ENCODE results near the gene TANGO6.
A peak's percentile ranks its signal among the peaks of the same experiment; 100 is the strongest.
"Not testable (repeated sequence)": the region's sequence is repeated elsewhere in the genome, so short reads cannot be mapped to it uniquely, and the experiment has no call there.

Gene TANGO6

DNA sequence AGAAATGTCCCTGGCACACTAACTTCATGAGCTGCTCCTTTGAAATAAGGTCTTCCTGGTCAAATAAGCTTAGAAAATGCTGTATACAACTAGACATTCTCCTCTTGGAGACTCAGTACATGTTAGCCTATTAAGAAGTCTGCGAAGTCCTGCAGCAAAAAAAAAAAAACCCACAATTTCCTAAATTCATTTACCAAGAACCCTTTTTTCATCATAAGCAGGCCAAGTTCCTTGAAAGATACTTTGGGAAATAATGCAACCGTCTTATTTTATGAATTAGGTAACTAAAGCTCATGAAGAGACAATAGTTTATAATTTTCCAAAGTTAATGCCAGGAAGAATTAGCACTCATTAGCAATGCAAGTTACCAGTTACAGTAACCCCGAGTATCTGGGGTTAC, 213.1 kb downstream of the TANGO6 start:
- DNase-seq (ENCODE audit: low spot score) = no peak

- peak; percentile 70 for DNase-seq (ENCODE audit: low spot score)
These were observed 214.4 kb downstream of the TANGO6 start for GRCh38 chr16:69057400-69058378.

GRCh38 chr16:69063491-69063890, 220.2 kb downstream of the TANGO6 start:
- not testable (repeated sequence) for DNase-seq (ENCODE audit: low spot score)

DNA sequence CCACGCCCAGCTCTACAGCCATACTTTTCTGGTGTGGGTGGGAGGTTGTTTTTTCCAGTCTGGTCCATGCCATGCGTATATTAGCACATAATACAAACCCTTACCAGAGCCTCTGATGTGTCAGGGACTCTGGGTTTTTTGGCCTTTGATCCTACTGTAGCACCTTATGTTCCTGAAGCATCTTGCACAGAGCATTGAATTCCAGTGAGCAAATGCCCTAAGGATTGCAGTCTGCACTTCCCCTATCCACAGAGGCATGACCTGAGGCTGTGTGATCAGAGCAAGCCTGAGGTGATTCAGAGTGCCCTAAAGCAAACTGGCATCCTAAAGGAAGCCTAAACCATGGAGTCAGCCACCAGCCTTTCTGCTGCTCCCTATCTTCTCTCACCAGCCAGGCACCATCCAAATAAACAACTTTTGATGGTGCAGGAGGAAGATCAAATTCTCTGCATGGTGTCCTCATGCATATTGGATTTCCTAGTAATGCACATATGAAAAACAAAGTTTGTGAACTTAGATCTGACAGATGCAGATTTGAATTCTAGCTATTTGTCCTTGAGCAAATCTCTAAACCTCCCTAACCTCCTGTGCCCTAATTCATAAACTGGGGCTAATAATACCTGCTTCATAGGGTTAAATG, 220.9 kb downstream of the TANGO6 start:
- no peak for DNase-seq (ENCODE audit: low spot score)

- no peak for DNase-seq (ENCODE audit: low spot score)
These were observed 221.5 kb downstream of the TANGO6 start for GRCh38 chr16:69064764-69065313.

DNA sequence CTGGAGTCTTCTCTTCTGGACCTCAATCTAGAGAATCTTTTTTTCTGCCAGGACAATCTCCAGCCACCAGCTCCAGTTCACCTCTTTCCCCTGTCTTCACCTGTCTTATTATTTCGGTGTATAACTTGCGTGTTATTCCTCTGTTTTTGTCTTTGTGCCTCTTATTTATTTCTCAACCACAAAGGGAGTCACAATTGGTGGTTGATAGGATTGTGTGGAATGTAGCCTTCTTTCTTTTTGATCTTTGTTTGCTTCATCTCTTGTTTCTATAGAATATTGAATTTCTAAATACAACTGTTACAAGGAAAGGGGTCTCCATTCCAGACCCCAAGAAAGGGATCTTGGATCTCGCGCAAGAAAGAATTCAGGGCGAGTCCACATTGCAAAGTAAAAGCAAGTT, 226.2 kb downstream of the TANGO6 start:
- DNase-seq (ENCODE audit: low spot score) = no peak

- no peak for DNase-seq (ENCODE audit: low spot score)
These were observed 227.7 kb downstream of the TANGO6 start for GRCh38 chr16:69071036-69071435.

GRCh38 chr16:69072640-69072974, 229.3 kb downstream of the TANGO6 start:
- DNase-seq (ENCODE audit: low spot score) = no peak

GRCh38 chr16:69073181-69073702, 229.9 kb downstream of the TANGO6 start:
- peak; percentile 93 for DNase-seq (ENCODE audit: low spot score)

GRCh38 chr16:69077251-69077650, 233.9 kb downstream of the TANGO6 start:
- peak; percentile 77 for DNase-seq (ENCODE audit: low spot score)

GRCh38 chr16:69078073-69078472, 234.7 kb downstream of the TANGO6 start:
- DNase-seq (ENCODE audit: low spot score) = no peak

DNA sequence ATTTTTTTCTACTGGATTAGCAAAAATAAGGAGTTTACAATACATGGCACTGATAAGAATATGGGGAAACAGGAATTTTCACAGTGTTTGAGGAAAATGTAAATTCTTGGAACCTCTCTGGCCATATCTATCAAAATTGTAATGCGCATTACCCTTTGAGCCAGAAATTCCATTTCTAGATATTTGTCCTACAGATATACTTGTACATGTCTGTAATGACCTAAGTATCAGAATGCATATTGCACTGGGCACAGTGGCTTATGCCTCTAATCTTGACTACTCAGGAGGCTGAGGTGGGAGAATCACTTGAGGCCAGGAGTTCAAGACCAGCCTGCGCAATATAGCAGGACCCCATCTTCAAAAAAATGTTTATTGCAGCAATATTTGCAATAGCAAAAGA, 236.4 kb downstream of the TANGO6 start:
- DNase-seq (ENCODE audit: low spot score) = no peak

GRCh38 chr16:69083306-69083941, 240.1 kb downstream of the TANGO6 start:
- DNase-seq (ENCODE audit: low spot score) = no peak

- DNase-seq (ENCODE audit: low spot score) = no peak
These were observed 241.0 kb downstream of the TANGO6 start for GRCh38 chr16:69084289-69084688.

DNA sequence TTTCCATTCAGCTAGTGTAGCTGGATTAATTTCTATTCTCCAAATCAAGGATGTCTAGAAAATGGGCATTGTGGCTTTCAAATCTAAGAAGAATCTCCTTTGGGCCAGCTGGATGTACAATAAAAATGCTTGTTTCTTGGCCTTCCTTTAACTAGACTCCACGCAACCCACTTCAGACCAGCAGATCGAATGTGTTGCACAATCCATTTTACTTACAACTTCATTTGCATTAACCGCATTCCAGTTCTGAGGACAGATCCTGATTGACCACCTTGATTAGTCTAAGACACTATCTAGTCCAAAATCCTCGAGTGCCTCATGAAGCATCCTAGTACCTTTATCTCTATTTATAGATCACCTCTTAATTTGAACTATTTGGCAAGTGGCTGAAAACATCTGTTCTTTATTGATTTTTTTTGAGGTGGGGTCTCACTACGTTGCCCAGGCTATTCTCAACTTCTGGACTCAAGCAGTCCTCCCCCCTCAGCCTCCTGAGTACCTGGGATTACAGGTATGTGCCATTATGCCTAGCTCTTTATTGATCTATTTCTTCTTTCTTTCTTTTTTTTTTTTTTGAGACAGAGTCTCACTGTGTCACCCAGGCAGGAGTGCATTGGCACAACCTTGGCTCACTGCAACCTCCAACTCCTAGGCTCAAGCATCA, 241.8 kb downstream of the TANGO6 start:
- DNase-seq (ENCODE audit: low spot score) = no peak

GRCh38 chr16:69087161-69087581, 243.8 kb downstream of the TANGO6 start:
- DNase-seq (ENCODE audit: low spot score) = no peak

- DNase-seq (ENCODE audit: low spot score) = no peak
These were observed 245.4 kb downstream of the TANGO6 start for GRCh38 chr16:69088684-69089083.

- no peak for DNase-seq (ENCODE audit: low spot score)
These were observed 246.0 kb downstream of the TANGO6 start for GRCh38 chr16:69089091-69089910.

DNA sequence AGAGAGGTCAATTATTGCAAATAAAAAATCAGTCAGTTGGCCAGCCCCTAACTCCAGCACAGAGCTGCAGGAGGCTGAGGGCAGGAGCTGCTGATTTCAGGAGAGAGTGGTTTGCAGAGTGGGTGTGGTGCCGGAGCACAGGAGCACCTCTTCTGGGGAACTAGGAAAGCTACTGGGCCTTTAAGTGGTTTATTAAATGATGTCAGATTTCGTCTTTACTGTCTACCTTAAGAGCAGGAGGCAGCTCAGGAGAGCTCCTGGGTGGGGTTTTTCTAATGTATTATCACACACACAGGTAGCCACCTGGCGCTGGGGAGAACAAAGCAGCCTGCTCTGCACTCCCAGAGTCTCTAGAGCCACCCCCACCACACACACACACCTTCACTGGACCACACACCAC, 250.6 kb downstream of the TANGO6 start:
- DNase-seq (ENCODE audit: low spot score) = no peak

DNA sequence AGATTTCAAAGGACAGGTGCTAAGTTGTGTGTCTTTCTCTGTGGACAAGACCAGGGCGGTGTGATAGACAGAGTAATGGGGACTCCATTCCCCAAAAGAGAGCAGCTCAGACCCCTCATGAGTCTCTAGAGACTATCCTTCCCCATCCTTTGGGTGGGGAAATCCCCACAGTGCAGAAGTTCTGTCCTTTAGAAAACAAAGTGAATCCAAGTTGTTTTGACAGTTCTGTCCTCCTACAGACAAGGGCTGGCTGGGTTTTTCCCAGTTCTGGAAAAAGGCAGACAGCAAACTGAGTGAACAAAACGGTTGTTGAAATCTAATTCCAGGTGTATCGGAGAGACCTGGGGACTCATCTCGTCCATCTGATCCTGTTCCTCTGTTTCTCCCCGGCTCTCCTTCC, 251.2 kb downstream of the TANGO6 start:
- no peak for DNase-seq (ENCODE audit: low spot score)

DNA sequence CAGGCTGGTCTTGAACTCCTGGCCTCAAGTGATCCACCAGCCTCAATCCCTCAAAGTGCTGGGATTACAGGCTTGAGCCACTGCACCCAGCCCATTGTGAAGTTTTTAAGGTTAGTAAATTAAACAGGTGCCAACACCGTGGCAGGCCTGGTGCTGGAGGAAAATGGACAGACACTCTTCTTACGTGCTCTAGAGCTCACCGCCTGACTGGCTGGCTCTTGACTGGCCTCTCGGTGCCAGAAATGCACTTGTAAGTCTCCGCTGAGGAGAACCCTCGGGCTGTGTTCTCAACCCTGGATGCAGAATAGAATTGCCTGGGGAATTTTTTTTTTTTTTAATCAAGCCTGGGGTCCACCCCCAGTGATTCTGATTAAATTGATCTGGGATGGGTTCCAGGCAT, 251.9 kb downstream of the TANGO6 start:
- DNase-seq (ENCODE audit: low spot score) = no peak

Data from RKO (cell line).